NOMO-1 treated with DMSO at 0.1 percent for 48 hours (cell line): ENCODE measurements around the gene PAQR9.

Source experiments
- DNase-seq: peaks from one replicate; lab custom pipeline; 2025; ENCODE audit not compliant: unreplicated experiment; lab: John Stamatoyannopoulos, UW

Gene PAQR9

DNA sequence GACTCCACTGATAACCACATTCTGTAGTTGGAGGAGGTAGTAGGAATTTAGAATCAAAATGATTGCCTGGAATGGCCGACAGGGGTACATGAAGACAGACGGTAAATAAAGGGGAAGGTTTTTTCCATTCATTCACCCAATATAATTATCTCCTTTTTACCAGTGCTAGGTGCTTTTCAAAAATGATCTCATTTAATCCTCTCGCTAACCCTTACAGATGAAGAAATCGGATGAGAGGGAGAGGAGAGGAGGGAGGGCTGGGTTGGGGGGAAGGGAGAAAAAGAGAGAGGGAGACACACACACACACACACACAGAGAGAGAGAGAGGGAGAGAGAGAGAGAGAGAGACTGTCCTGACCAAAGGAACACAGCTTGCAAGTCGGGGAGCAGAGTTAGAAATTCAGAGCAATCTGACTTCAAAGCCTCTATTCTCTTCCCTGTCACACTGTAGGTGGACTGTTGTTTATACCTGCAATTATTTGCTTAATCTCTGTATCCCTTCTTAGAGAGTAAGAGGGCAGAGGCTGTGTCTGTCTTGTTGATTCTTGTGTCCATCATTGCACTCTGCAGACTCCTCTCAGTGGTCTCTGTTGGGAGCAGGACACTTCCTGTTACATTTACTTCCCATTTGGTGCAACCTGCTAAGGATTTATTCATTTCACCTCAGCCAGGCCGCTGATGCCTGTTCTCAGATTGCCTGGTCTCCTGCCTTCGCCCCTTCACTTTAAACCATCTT is 18.7 kb upstream of the PAQR9 start:
- DNase-seq: no peak

- DNase-seq: peak; percentile 33
Observed at GRCh38 chr3:142981108-142981507, 17.6 kb upstream of the PAQR9 start.

DNA sequence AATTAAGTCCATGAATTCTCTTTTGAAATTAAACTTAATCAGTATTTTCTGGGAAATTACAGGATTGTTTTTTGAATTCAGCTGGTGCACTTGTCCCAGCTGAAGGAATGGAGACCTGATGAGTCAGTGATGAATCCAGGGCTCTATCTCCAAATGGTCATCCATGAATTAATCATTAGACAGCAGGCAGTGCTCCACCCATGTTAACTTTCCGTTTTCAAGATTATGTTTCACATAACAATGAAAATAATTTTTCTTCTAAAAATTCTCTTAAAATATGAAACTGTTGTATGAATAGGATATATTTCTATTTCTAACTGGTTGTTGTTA is 13.9 kb upstream of the PAQR9 start:
- no peak for DNase-seq

DNA sequence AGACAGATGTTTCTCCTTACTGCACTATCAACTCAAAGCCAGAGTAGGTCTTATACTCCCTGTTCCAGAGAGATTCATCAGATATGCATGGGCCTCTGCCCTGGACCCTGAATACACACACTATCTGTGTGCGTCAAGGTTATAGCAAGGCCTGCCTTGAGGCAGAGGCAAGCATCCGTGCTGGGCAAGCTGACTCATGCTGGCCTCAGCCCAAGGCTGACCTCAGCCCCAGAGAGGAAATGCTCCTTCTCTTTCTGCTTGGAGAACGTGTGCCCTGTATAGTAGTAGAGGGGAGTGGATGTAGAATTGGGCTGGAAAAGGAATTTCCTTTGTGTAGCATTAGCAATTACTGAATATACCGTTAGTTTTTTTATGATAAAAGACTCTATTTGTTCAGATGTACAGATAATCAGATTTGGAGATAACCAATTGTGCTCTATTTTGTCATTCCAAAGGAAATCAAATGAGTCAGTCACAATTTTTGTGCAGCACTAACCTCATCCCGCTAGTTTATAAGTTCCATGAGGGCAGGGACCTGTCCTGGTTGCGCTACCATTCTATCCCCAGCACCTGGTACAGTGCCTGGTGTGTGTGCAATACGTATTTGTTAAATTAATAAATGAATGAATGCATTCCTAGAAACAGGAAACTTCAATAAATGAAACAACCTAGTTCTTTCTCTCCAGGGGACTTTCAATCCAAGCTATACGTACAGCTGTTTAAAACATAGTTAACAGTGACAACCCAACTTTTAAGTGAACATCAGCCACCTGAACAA is 13.3 kb upstream of the PAQR9 start:
- peak; percentile 50 for DNase-seq

- no peak for DNase-seq
Observed at GRCh38 chr3:142975316-142975995, 12.0 kb upstream of the PAQR9 start.

- no peak for DNase-seq
Observed at GRCh38 chr3:142973217-142974009, 9.9 kb upstream of the PAQR9 start.

- DNase-seq: no peak
Observed at GRCh38 chr3:142972092-142972753, 8.7 kb upstream of the PAQR9 start.

DNA sequence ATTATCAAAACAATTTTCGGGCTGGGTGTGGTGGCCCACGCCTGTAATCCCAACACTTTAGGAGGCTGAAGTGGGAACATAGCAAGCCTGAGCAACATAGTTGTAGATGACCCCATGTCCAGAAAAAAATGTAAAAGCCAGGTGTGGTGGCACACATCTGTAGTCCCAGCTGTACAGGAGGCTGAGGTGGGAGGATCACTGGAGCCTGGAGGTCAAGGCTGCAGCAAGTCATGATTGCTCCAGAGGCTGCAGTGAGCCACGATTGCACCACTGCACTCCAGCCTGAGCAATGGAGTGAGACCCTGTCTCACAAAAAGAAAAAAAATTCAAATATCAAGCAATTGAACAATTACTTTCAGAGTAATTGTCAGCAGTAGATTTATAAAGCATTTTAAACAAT is 8.0 kb upstream of the PAQR9 start:
- no peak for DNase-seq

DNA sequence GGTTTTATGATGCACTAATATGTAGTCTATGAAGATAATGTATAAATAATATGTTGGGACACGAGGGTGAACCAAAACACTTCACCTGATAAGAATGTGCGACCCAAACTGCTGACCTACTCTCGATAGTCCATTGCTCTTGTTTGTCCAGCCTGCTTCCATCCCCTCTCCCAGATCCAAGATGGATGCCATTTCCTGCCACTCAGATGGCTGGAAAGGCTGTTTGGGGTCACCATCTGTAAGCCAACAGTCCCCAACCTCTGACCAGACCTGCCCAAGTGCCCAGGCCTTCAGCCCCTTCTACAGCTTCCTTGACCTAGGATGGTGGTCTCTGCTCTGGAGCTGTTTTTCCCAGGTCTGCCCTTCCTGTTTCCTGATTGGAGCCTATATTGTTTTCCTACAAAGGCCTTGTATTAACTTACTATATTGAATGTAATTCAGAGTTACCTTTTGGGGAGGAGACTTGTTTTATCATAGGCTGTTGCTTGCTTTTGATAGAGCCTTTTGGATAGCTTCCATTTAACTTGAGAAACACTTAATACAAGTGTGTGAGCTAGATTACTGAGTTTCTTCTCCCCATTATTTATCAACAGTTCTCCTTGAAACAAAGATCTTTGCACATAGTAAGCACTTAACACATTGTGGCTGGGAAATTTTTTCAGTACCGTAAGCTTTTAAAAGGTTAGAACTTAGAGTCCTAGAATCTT is 5.0 kb upstream of the PAQR9 start:
- DNase-seq: no peak

- no peak for DNase-seq
Observed at GRCh38 chr3:142966808-142967207, 3.3 kb upstream of the PAQR9 start.

DNA sequence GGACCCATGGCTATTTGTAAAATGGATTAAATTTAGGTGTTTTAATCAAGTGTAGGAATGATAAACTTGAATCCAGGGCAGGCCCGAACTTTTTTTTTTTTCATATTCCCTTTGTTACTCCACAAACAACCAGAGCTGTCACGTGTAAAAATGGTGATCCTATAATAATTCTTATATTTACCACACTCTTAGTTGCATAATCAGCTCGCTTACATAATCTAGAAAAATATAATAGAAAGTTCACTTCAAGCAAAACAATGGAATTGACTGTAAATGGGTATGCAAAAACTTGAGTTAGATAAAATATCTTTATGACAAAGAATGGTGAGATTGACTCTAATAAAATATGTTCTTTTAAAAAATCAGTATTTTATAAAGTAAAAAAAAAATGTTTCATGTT is 2.1 kb upstream of the PAQR9 start:
- DNase-seq: peak; percentile 72

GRCh38 chr3:142963234-142963515 is 299 bp downstream of the PAQR9 start:
- DNase-seq: no peak

GRCh38 chr3:142962520-142963233 is 797 bp downstream of the PAQR9 start:
- DNase-seq: no peak

GRCh38 chr3:142962175-142962519 is 1.3 kb downstream of the PAQR9 start:
- no peak for DNase-seq

DNA sequence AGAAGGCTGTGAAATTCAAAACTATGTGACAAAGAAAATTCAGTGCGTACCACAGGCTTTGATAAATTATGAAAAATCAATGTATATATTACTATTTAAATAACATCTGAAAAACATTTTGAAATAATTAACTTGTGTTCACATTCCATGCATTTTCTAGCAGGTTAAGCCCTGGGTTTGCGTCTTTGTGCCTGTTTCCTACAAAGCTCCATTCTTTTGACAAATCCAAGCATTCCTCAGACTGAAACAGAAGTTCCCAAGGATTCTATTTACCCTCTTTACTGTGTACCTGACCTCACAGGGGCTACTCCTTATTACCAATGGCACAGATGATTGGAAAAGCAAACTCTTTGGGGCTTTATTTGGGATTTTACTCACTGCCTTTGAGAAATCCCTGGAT is 1.9 kb downstream of the PAQR9 start:
- no peak for DNase-seq

DNA sequence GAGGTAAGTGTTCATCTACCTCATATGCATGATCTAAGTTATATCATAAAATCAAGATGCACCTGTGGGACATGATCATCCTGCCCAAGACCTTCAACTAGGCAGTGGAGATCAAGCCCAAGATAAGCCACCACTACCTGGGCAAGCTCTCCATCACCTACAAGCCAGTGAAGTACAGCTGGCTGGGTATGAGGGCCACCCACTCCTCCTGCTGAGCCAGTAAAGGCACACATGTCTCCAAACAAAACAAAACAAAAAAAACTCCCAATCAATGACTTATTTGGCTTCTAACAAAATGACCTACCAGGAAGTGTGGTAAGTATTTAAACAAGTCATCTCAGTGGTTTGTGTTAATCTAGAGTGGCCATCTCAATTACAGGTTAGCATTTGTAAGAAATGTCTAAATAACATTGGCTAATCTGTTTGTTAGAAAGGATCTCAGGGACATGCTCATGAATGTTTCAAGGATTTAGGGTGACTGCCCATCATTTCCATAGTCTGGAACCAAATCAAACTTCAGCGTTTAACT is 3.1 kb downstream of the PAQR9 start:
- no peak for DNase-seq

DNA sequence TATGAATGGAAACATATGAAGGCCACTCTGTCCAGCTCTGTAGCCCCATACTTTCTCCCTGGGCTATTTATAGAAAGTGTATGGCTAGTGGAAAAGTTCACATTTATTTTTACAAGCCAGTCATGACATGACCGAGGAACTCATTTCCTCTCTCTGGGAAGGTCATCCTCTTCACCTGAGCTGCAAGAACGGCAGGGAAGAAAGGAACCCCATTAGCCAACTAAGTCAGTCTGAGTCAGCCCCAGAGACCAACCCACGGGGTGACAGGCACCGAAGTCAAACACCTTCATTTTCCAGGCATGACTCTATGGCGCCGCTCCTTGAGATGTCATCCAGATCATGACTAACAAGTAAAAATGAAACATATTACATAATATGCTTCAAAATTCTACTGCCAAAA is 4.8 kb downstream of the PAQR9 start:
- DNase-seq: no peak

DNA sequence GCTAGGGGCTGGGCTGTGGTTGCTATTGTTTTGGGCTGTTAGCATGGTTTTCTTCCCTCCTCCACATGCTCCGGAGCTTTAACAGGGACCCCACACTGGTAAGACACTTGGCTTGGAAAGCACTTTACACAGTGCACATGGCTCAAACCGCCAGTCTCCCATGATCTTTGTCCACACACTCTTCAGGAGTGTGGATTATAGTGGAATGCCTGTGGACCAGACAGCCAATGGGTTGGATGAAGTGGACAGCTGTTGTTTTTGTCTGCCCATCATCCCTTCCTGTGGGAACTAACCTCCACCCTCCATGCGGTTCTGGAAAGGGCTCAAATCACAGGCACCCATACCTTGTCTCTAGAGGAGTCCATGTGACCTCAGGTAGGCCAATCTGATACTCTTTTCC is 10.0 kb downstream of the PAQR9 start:
- no peak for DNase-seq

GRCh38 chr3:142952272-142953193 is 10.9 kb downstream of the PAQR9 start:
- DNase-seq: no peak
